Mucosa of stomach (tissue), 1 donor: Measurements from ENCODE around the gene AQP2.

Source experiments
- H3K27me3 ChIP-seq: one replicate; pipeline ENCODE4 v1.7.0; 2013; ENCODE audit warnings: mild to moderate bottlenecking, low read length; ENCODE audit not compliant: control insufficient read depth, insufficient read depth
- H3K36me3 ChIP-seq: one replicate; pipeline ENCODE4 v1.7.0; 2013; ENCODE audit warnings: low read length; ENCODE audit not compliant: control insufficient read depth, insufficient read depth
- H3K4me1 ChIP-seq: one replicate; pipeline ENCODE4 v1.7.0; 2013; ENCODE audit warnings: mild to moderate bottlenecking, low read length; ENCODE audit not compliant: control insufficient read depth, insufficient read depth
- H3K4me3 ChIP-seq: one replicate; pipeline ENCODE4 v1.7.0; 2013; ENCODE audit warnings: low read length
- H3K9ac ChIP-seq: one replicate; pipeline ENCODE4 v1.7.0; 2013; ENCODE audit warnings: mild to moderate bottlenecking, low read length, moderate library complexity
- H3K9me3 ChIP-seq: one replicate; pipeline ENCODE4 v1.7.0; 2013; ENCODE audit warnings: mild to moderate bottlenecking, low read length, moderate library complexity; ENCODE audit not compliant: control insufficient read depth
- donor health status: Pancreatic carcinoma.

AQP2 gene

DNA sequence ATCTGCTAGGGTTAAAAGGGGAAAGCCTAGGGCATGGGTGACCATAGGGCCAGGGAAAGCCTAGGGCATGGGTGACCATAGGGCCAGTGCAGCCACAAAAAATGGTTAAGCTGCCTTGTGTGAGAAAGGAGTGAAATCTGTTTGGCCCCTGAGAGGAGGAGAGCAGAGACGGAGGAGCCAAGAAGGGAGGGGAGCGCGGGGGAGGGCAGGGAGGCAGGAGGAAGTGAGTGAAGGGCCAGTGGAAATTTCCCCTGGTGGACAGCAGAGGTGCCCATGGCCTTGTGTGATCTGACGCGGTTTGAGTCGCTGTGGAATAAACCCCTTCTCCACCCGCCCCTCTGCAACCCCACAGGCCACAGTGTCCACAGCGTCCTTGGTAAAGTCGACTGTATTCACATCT lies 21.6 kb downstream of the AQP2 start:
- Histone ChIP-seq H3K9ac (no peak overlapping the region), H3K36me3 (no peaks in the 10 kb centered on the region), H3K9me3 (no peaks in the 10 kb centered on the region), H3K27me3 (peaks cover 19% of the 10 kb centered on the region), H3K4me1 (peaks cover 29% of the 10 kb centered on the region), H3K4me3 (no peak overlapping the region)

DNA sequence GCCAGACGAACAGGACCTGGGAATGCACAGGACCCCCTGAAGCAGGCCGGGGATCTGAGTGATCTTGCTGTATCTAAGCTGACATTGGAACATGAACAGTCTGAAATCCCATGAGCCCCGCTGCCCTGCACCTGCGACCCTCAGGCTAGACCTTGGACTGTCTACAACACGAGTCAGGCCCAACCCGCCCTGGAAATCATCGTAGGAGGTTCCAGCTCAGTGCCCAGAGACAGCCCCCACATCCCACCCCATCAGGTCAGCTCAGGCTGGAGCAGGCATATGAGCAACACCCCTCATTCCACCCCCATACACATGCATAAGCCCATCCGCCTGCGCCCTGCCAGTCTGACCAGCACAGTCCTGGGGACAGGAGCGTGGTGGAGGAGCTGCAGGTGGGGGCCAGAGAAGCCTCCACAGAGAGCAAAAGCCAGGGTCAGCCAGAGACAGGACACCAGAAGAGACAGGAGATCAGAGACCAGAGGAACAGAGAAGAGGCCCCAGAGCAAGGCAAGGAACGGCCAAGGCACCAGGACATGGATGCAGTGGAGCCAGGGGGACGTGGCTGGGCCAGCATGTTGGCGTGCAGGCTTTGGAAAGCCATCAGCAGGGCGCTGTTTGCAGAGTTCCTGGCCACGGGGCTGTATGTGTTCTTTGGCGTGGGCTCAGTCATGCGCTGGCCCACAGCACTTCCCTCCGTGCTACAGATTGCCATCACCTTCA lies 22.3 kb downstream of the AQP2 start, which contains the start of gene AQP6:
Gene AQP6 (plus strand): TSS at position 307 of the 720 bp plus-strand sequence. CDS start 227 bp downstream, at position 534.
- Histone ChIP-seq H3K4me1 (peaks cover 22% of the 10 kb centered on the region), H3K9ac (no peak within 1 kb of the TSS)

DNA sequence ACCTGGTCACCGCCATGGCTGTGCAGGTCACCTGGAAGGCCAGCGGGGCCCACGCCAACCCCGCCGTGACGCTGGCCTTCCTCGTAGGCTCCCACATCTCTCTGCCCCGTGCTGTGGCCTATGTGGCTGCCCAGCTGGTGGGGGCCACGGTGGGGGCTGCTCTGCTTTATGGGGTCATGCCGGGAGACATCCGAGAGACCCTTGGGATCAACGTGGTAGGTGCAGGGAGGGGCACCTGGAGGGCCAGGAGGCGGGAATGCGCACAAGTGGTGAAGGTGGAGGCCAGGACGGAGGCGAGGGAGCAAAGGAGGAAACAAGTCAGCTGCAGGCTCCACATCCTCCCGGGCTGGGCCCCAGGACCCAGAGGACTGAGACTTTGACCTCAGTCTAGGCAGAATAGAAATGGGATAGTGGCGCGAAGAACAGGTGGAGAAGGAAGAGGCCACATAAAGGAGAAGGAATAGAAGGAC lies 22.9 kb downstream of the AQP2 start:
- Histone ChIP-seq H3K4me1 (peaks cover 16% of the 10 kb centered on the region), H3K27me3 (peaks cover 11% of the 10 kb centered on the region), H3K9me3 (no peaks in the 10 kb centered on the region), H3K4me3 (no peak overlapping the region), H3K9ac (no peak overlapping the region), H3K36me3 (no peaks in the 10 kb centered on the region)

More for the DNA sequence above, 22.3 kb downstream of the AQP2 start, which contains the start of gene AQP6:
- H3K4me3 ChIP-seq, result no peak within 1 kb of the TSS
- H3K36me3 ChIP-seq, result no peaks in the 10 kb centered on the region
- peaks cover 17% of the 10 kb centered on the region for H3K27me3 ChIP-seq
- H3K9me3 ChIP-seq, result no peaks in the 10 kb centered on the region

GRCh38 chr12:49974231-49974675 lies 23.7 kb downstream of the AQP2 start:
- peaks cover 3% of the 10 kb centered on the region for H3K27me3 ChIP-seq
- no peaks in the 10 kb centered on the region for H3K36me3 ChIP-seq
- no peaks in the 10 kb centered on the region for H3K9me3 ChIP-seq
- H3K4me3 ChIP-seq, result no peak overlapping the region
- H3K4me1 ChIP-seq, result peaks cover 12% of the 10 kb centered on the region
- H3K9ac ChIP-seq, result no peak overlapping the region

GRCh38 chr12:49974677-49975317 lies 24.3 kb downstream of the AQP2 start:
- Histone ChIP-seq H3K4me3 (no peak overlapping the region), H3K9ac (no peak overlapping the region), H3K36me3 (no peaks in the 10 kb centered on the region), H3K27me3 (no peaks in the 10 kb centered on the region), H3K9me3 (no peaks in the 10 kb centered on the region), H3K4me1 (peaks cover 12% of the 10 kb centered on the region)

DNA sequence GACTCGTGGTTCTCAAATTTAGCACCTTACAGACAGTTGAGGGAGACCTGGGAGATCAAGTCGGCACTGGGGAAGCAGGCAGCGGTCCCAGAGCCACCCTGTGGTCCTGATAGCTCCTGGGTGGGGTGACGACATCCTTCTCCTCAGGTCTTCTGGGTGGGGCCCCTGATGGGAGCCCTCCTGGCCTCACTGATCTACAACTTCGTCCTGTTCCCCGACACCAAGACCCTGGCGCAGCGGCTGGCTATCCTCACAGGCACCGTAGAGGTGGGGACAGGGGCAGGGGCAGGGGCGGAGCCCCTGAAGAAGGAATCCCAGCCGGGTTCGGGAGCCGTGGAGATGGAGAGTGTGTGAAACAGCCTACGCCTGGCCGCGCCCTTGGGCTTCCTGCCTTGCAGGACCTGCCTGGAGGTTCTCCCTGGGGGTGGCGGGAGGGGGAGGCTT lies 24.8 kb downstream of the AQP2 start:
- H3K27me3 ChIP-seq, result no peaks in the 10 kb centered on the region
- H3K9ac ChIP-seq, result no peak overlapping the region
- H3K4me1 ChIP-seq, result peaks cover 12% of the 10 kb centered on the region
- no peaks in the 10 kb centered on the region for H3K36me3 ChIP-seq
- no peak overlapping the region for H3K4me3 ChIP-seq
- no peaks in the 10 kb centered on the region for H3K9me3 ChIP-seq

GRCh38 chr12:49976557-49976956 lies 26.0 kb downstream of the AQP2 start:
- no peaks in the 10 kb centered on the region for H3K36me3 ChIP-seq
- peaks cover 12% of the 10 kb centered on the region for H3K4me1 ChIP-seq
- H3K27me3 ChIP-seq, result no peaks in the 10 kb centered on the region
- H3K9me3 ChIP-seq, result no peaks in the 10 kb centered on the region
- no peak overlapping the region for H3K4me3 ChIP-seq
- no peak overlapping the region for H3K9ac ChIP-seq

- no peak overlapping the region for H3K9ac ChIP-seq
- no peaks in the 10 kb centered on the region for H3K9me3 ChIP-seq
- peaks cover 12% of the 10 kb centered on the region for H3K4me1 ChIP-seq
- H3K4me3 ChIP-seq, result no peak overlapping the region
- H3K36me3 ChIP-seq, result no peaks in the 10 kb centered on the region
- H3K27me3 ChIP-seq, result no peaks in the 10 kb centered on the region
Observed at GRCh38 chr12:49978125-49978524, 27.6 kb downstream of the AQP2 start.

DNA sequence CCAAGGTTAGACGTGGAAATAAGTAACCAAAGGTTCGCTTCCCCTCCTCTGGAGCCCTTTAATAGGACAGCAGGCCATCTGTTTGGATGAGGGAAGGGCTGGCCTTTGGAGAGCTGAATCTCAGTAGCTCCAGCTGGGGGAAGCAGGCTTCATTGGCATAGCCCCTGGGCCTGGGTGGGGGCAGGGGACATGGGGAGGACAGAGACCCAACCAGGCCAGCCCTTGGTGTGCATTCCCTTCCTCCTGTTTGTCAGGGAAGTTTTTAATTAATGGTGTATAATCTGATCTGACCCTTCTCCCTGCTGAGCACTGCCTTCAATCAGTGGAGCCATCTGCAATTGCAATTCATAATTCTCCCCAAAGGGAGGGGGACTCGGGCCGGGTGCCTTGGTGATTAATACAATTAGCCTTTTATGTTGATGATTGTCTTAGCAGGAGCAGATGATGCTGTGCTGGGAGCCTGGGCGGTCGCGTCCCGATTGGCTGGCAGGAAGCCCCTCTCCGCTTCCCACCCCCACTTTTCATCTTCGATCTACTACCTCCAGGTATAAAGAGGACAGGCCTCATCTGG lies 28.6 kb downstream of the AQP2 start:
- H3K9me3 ChIP-seq, result no peaks in the 10 kb centered on the region
- H3K4me1 ChIP-seq, result peaks cover 9% of the 10 kb centered on the region
- no peaks in the 10 kb centered on the region for H3K36me3 ChIP-seq
- no peak overlapping the region for H3K9ac ChIP-seq
- H3K4me3 ChIP-seq, result no peak overlapping the region
- H3K27me3 ChIP-seq, result no peaks in the 10 kb centered on the region

GRCh38 chr12:49979791-49980190 lies 29.3 kb downstream of the AQP2 start:
- Histone ChIP-seq H3K9me3 (no peaks in the 10 kb centered on the region), H3K9ac (no peak overlapping the region), H3K27me3 (no peaks in the 10 kb centered on the region), H3K36me3 (no peaks in the 10 kb centered on the region), H3K4me1 (peaks cover 2% of the 10 kb centered on the region), H3K4me3 (no peak overlapping the region)

- no peak overlapping the region for H3K9ac ChIP-seq
- no peaks in the 10 kb centered on the region for H3K36me3 ChIP-seq
- H3K27me3 ChIP-seq, result no peaks in the 10 kb centered on the region
- H3K4me1 ChIP-seq, result no peaks in the 10 kb centered on the region
- H3K4me3 ChIP-seq, result no peak overlapping the region
- H3K9me3 ChIP-seq, result no peaks in the 10 kb centered on the region
Observed at GRCh38 chr12:49980501-49981349, 30.2 kb downstream of the AQP2 start.
